Fibroblast of lung (primary cell): ENCODE measurements around the gene PLD1. TPM values are rescaled to one million over a fixed set of nuclear protein-coding genes. Genes with fewer than 3 reads are reported as not detected.

Experiments used
- DNase-seq, 2 donors: peaks; one replicate each; pipeline versions ENCODE4 v3.0.0 to v3.0.0-alpha.2; 2010; ENCODE audit warnings: low read depth in 2 of 2
- H2AFZ ChIP-seq: 2 replicates; pipeline ENCODE4 v1.5.1; 2012; ENCODE audit warnings: low read length, control low read depth, inconsistent platforms
- H3K27ac ChIP-seq: 2 replicates; pipeline ENCODE4 v1.5.1; 2011; ENCODE audit warnings: low read length, control low read depth; ENCODE audit not compliant: insufficient read depth
- H3K27me3 ChIP-seq: 2 replicates; pipeline ENCODE4 v1.5.1; 2011; ENCODE audit warnings: mild to moderate bottlenecking, low read length; ENCODE audit not compliant: control insufficient read depth, insufficient read depth
- H3K36me3 ChIP-seq: 2 replicates; pipeline ENCODE4 v1.5.1; 2011; ENCODE audit warnings: low read length; ENCODE audit not compliant: control insufficient read depth, insufficient read depth
- H3K4me1 ChIP-seq: 2 replicates; pipeline ENCODE4 v1.5.1; 2011; ENCODE audit warnings: low read length; ENCODE audit not compliant: control insufficient read depth, insufficient read depth; ENCODE audit errors: extremely low read depth
- H3K4me2 ChIP-seq: 2 replicates; pipeline ENCODE4 v1.5.1; 2011; ENCODE audit warnings: low read length, control low read depth; ENCODE audit not compliant: insufficient read depth; ENCODE audit errors: extremely low read depth
- H3K4me3 ChIP-seq, 4 experiments: fragments of 200-600 bp in 1 of 4; sonication (generic) in 1 of 4; replicated peaks in 1 of 4; 2 replicates each; pipeline ENCODE4 v1.5.1; 2011 to 2016; ENCODE audit warnings: low read length in 4 of 4, low read depth in 3 of 4, mild to moderate bottlenecking in 3 of 4, control low read depth in 2 of 4, inconsistent platforms in 1 of 4, mixed read lengths in 1 of 4; ENCODE audit not compliant: insufficient read depth in 1 of 4; ENCODE audit errors: control extremely low read depth in 1 of 4
- H3K79me2 ChIP-seq: 2 replicates; pipeline ENCODE4 v1.5.1; 2012; ENCODE audit warnings: mild to moderate bottlenecking, low read length, inconsistent platforms; ENCODE audit not compliant: control insufficient read depth, insufficient read depth
- H3K9ac ChIP-seq: 2 replicates; pipeline ENCODE4 v1.5.1; 2011; ENCODE audit warnings: mild to moderate bottlenecking, low read length, control low read depth; ENCODE audit not compliant: insufficient read depth
- H3K9me3 ChIP-seq: 2 replicates; pipeline ENCODE4 v1.5.1; 2012; ENCODE audit warnings: low read depth, low read length; ENCODE audit not compliant: control insufficient read depth, insufficient read depth
- H4K20me1 ChIP-seq: 2 replicates; pipeline ENCODE4 v1.5.1; 2011; ENCODE audit warnings: low read length; ENCODE audit not compliant: control insufficient read depth, insufficient read depth; ENCODE audit errors: extremely low read depth
- EZH2 ChIP-seq: IDR thresholded peaks from 2 replicates; pipeline ENCODE4 v1.5.1; 2012; ENCODE audit warnings: low read length, control low read depth, mild to moderate bottlenecking; ENCODE audit errors: missing control alignments
- polyA plus RNA-seq, 2 donors: library from polyadenylated mRNA; depleted of rRNA in 1 of 2; stranded (reverse) in 1 of 2; unstranded in 1 of 2; fragments of >200 nt; gene quantifications; 2 replicates each; pipeline ENCODE4 v1.2.1, GENCODE V29; 2011 to 2012; ENCODE audit warnings: missing spikeins in 1 of 2
- total RNA-seq: library from RNA; depleted of rRNA; stranded (reverse); fragments of >200 nt; gene quantifications from 2 replicates; pipeline ENCODE4 v1.2.1, GENCODE V29; 2014
- TF ChIP-seq, protein P1 (sequence below), 2 donors: IDR thresholded peaks in 1 of 2; conservative IDR thresholded peaks in 1 of 2; 1 replicate in 1 of 2; 2 replicates in 1 of 2; pipeline ENCODE4 v1.5.1; 2011 to 2012; ENCODE audit warnings: low read length in 2 of 2, control low read depth in 1 of 2, inconsistent platforms in 1 of 2, low read depth in 1 of 2, mild to moderate bottlenecking in 1 of 2

Gene PLD1
- total and polyA plus RNA-seq, 2 donors (not counting 1 experiment from before 2014, with no cell fraction given) = 10.8 to 18.8 TPM

DNA sequence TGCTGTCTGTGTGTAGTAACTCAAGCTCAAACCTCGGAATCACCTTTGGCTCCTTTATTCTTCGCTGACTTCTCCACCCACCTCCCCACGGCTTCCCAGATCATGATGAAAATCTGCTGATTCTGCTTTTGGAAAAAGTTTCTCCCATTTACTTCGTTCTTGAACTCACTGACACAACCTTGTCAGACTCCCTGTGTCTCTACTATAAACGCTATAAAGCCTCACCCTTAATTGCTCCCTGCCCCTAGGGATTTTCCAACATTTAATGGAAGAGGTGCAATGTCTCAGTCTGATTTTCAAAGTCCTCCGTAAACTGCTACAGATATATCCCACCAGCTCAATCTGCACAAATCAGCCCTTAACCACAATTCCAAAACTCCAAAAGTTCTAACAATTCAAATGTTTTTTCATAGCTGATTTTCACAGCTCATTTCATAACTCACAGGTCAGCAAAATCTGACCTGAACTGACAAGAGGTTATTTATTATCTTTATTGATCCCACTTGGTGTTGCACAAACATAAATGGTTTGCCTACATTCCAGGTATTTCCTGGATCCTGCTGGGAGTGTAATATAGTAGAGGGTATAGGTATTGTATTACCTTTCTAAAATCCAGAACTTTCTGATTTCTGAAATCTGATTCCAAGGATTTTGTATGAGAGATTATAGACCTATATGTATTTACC is 129.4 kb downstream of the PLD1 start:
- Histone ChIP-seq H3K27ac (no peak overlapping the region), H3K4me3 (no peak overlapping the region), H2AFZ (no peak overlapping the region), H3K9me3 (no peaks in the 10 kb centered on the region), H3K27me3 (no peaks in the 10 kb centered on the region), H3K4me1 (no peaks in the 10 kb centered on the region), H4K20me1 (peaks cover 1% of the 10 kb centered on the region), H3K79me2 (no peaks in the 10 kb centered on the region), H3K36me3 (no peaks in the 10 kb centered on the region), H3K4me2 (no peak overlapping the region), H3K9ac (no peak overlapping the region)
- TF ChIP-seq EZH2 = no peak
- TF ChIP-seq, protein P1, sequence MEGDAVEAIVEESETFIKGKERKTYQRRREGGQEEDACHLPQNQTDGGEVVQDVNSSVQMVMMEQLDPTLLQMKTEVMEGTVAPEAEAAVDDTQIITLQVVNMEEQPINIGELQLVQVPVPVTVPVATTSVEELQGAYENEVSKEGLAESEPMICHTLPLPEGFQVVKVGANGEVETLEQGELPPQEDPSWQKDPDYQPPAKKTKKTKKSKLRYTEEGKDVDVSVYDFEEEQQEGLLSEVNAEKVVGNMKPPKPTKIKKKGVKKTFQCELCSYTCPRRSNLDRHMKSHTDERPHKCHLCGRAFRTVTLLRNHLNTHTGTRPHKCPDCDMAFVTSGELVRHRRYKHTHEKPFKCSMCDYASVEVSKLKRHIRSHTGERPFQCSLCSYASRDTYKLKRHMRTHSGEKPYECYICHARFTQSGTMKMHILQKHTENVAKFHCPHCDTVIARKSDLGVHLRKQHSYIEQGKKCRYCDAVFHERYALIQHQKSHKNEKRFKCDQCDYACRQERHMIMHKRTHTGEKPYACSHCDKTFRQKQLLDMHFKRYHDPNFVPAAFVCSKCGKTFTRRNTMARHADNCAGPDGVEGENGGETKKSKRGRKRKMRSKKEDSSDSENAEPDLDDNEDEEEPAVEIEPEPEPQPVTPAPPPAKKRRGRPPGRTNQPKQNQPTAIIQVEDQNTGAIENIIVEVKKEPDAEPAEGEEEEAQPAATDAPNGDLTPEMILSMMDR (conservative IDR thresholded peaks at IDR 0.05 in 1 of 2, IDR thresholded peaks at IDR 0.05 in 1 of 2; ENCODE audit: low read depth in 1 of 2, low read length in 2 of 2) = no peak
- DNase-seq = no peak

DNA sequence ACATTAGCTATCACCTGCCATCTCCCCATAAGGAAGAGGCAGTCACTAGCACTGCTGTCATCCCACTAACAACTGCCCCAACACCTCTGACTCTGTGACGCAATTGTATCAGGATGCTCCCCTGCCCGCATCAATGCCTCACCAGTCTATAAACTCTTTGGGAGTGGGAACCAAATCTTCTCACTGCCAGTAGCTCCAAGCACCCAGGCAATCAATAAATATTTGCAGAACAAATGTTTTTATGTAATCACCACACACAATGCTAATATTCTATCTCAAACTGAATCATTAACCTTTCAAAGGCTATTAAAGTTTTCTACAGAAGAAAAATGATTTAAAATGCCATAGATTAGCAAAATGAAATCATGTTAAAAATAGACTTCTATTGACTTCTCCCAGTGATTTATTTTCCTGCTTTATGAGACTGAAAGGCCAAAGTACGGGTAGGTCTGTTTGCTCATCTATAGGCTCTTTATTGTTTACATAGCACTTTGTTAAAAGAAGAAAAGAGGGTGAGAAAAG is 131.3 kb downstream of the PLD1 start:
- no peak overlapping the region for H3K9ac ChIP-seq
- no peaks in the 10 kb centered on the region for H3K9me3 ChIP-seq
- TF ChIP-seq, protein P1 (conservative IDR thresholded peaks at IDR 0.05 in 1 of 2, IDR thresholded peaks at IDR 0.05 in 1 of 2; ENCODE audit: low read depth in 1 of 2, low read length in 2 of 2) = no peak
- TF ChIP-seq EZH2 = no peak
- no peaks in the 10 kb centered on the region for H3K27me3 ChIP-seq
- no peak overlapping the region for H3K4me3 ChIP-seq
- H3K79me2 ChIP-seq = no peaks in the 10 kb centered on the region
- no peak overlapping the region for H2AFZ ChIP-seq
- peaks cover 1% of the 10 kb centered on the region for H4K20me1 ChIP-seq
- no peak overlapping the region for H3K27ac ChIP-seq
- H3K4me1 ChIP-seq = no peaks in the 10 kb centered on the region
- no peak overlapping the region for H3K4me2 ChIP-seq
- H3K36me3 ChIP-seq = no peaks in the 10 kb centered on the region
- DNase-seq = no peak

- DNase-seq = no peak
- Histone ChIP-seq H2AFZ (no peak overlapping the region), H3K27me3 (no peaks in the 10 kb centered on the region), H4K20me1 (peaks cover 1% of the 10 kb centered on the region), H3K27ac (no peak overlapping the region), H3K4me3 (no peak overlapping the region), H3K9ac (no peak overlapping the region), H3K4me2 (no peak overlapping the region), H3K4me1 (no peaks in the 10 kb centered on the region), H3K79me2 (no peaks in the 10 kb centered on the region), H3K9me3 (no peaks in the 10 kb centered on the region), H3K36me3 (no peaks in the 10 kb centered on the region)
- TF ChIP-seq, protein P1 (conservative IDR thresholded peaks at IDR 0.05 in 1 of 2, IDR thresholded peaks at IDR 0.05 in 1 of 2; ENCODE audit: low read depth in 1 of 2, low read length in 2 of 2) = no peak
- TF ChIP-seq EZH2 = no peak
These were observed 132.6 kb downstream of the PLD1 start for GRCh38 chr3:171677706-171678105.
